Neuronal stem cell (in vitro differentiated cells): ENCODE results near the gene OSBPL1A.

Source experiments
- DNase-seq: peaks from one replicate; pipeline ENCODE4 v3.0.0-alpha.2; 2013; ENCODE audit warnings: low spot score
- H2AFZ ChIP-seq: one replicate; pipeline ENCODE4 v1.6.1; 2013; ENCODE audit warnings: mild to moderate bottlenecking, low read length, inconsistent platforms
- H2AK5ac ChIP-seq: 2 replicates; pipeline ENCODE4 v1.6.1; 2013; ENCODE audit warnings: low read depth, mild to moderate bottlenecking, inconsistent platforms, low read length, moderate library complexity, mixed read lengths
- H2BK120ac ChIP-seq: 2 replicates; pipeline ENCODE4 v1.6.1; 2013; ENCODE audit warnings: low read depth, mild to moderate bottlenecking, inconsistent platforms, low read length, moderate library complexity, mixed read lengths
- H2BK12ac ChIP-seq: one replicate; pipeline ENCODE4 v1.6.1; 2013; ENCODE audit warnings: low read length, inconsistent platforms
- H2BK15ac ChIP-seq: 2 replicates; pipeline ENCODE4 v1.6.1; 2013; ENCODE audit warnings: mild to moderate bottlenecking, low read length, inconsistent platforms, mixed read lengths
- H2BK5ac ChIP-seq: one replicate; pipeline ENCODE4 v1.6.1; 2013; ENCODE audit warnings: inconsistent platforms, mild to moderate bottlenecking, low read length, moderate library complexity
- H3K14ac ChIP-seq: one replicate; pipeline ENCODE4 v1.6.1; 2013; ENCODE audit warnings: low read length, inconsistent platforms
- H3K18ac ChIP-seq: 2 replicates; pipeline ENCODE4 v1.6.1; 2013; ENCODE audit warnings: low read length, inconsistent platforms
- H3K23ac ChIP-seq: 2 replicates; pipeline ENCODE4 v1.6.1; 2013; ENCODE audit warnings: low read depth, mild to moderate bottlenecking, mixed read lengths, low read length, inconsistent platforms; ENCODE audit not compliant: poor library complexity
- H3K27ac ChIP-seq: replicated peaks from 3 replicates; pipeline ENCODE4 v1.5.1; 2013; ENCODE audit warnings: low read length, inconsistent platforms
- H3K27me3 ChIP-seq, 3 experiments: 2 replicates each; pipeline ENCODE4 v1.6.1; 2013; ENCODE audit warnings: low read length in 3 of 3, mild to moderate bottlenecking in 2 of 3, inconsistent platforms in 1 of 3, low read depth in 1 of 3, mixed read lengths in 1 of 3, moderate library complexity in 1 of 3; ENCODE audit not compliant: control insufficient read depth in 3 of 3, insufficient read depth in 3 of 3
- H3K36me3 ChIP-seq, 2 donors: replicated peaks in 1 of 2; 2 replicates each; pipeline ENCODE4 v1.6.1; 2013; ENCODE audit warnings: low read length in 2 of 2; ENCODE audit not compliant: control insufficient read depth in 2 of 2, insufficient read depth in 2 of 2
- H3K4ac ChIP-seq: 2 replicates; pipeline ENCODE4 v1.6.1; 2013; ENCODE audit warnings: inconsistent platforms, mild to moderate bottlenecking, low read length, moderate library complexity
- H3K4me1 ChIP-seq, 2 donors: 1 replicate in 1 of 2; 2 replicates in 1 of 2; pipeline ENCODE4 v1.6.1; 2013; ENCODE audit warnings: low read length in 2 of 2, low read depth in 1 of 2; ENCODE audit not compliant: control insufficient read depth in 2 of 2, insufficient read depth in 1 of 2
- H3K4me2 ChIP-seq: one replicate; pipeline ENCODE4 v1.6.1; 2013; ENCODE audit warnings: mild to moderate bottlenecking, low read length, inconsistent platforms; ENCODE audit not compliant: insufficient read depth, poor library complexity, severe bottlenecking
- H3K4me3 ChIP-seq, 2 donors: 2 replicates each; pipeline ENCODE4 v1.5.1; 2013; ENCODE audit warnings: low read length in 2 of 2, mild to moderate bottlenecking in 2 of 2, inconsistent platforms in 1 of 2, moderate library complexity in 1 of 2
- H3K79me1 ChIP-seq: one replicate; pipeline ENCODE4 v1.6.1; 2013; ENCODE audit warnings: low read depth, mild to moderate bottlenecking, inconsistent platforms, low read length, moderate library complexity
- H3K9ac ChIP-seq: one replicate; pipeline ENCODE4 v1.6.1; 2013; ENCODE audit warnings: mild to moderate bottlenecking, low read depth, low read length, inconsistent platforms; ENCODE audit not compliant: poor library complexity
- H3K9me3 ChIP-seq, 2 donors: replicated peaks in 1 of 2; 2 replicates each; pipeline versions ENCODE3 to v1.6.1; 2013; ENCODE audit warnings: low read length in 2 of 2, mild to moderate bottlenecking in 2 of 2, inconsistent platforms in 1 of 2, low read depth in 1 of 2, mixed read lengths in 1 of 2, moderate library complexity in 1 of 2; ENCODE audit not compliant: control insufficient read depth in 2 of 2, insufficient read depth in 1 of 2
- H4K8ac ChIP-seq: one replicate; pipeline ENCODE4 v1.6.1; 2013; ENCODE audit warnings: low read depth, mild to moderate bottlenecking, inconsistent platforms, low read length, moderate library complexity
- H4K91ac ChIP-seq: one replicate; pipeline ENCODE4 v1.6.1; 2013; ENCODE audit warnings: low read length, low read depth, mild to moderate bottlenecking, inconsistent platforms; ENCODE audit not compliant: poor library complexity
- WGBS, 2 donors: extraction: QIAGEN DNeasy Blood & Tissue Kit; methylation state at CpG; one replicate each; pipeline ENCODE4 v1.1.7; 2013; ENCODE audit warnings: missing lambda C conversion rate in 2 of 2, mixed read lengths in 1 of 2; ENCODE audit not compliant: insufficient read length in 2 of 2, insufficient replicate concordance in 1 of 2; ENCODE audit errors: extremely low coverage in 2 of 2; 5-methylcytosine and 5-hydroxymethylcytosine counted together

Gene OSBPL1A

GRCh38 chr18:24209558-24209957 is 188.1 kb downstream of the OSBPL1A start:
- Histone ChIP-seq H3K4me3 (no peak overlapping the region), H2BK12ac (no peak overlapping the region), H3K23ac (no peak overlapping the region), H3K4me1 (peaks cover 0 to 8% of the 10 kb centered on the region in 2 donors), H2BK15ac (no peak overlapping the region), H4K91ac (no peak overlapping the region), H3K14ac (no peak overlapping the region), H3K9ac (no peak overlapping the region), H3K27ac (no peak overlapping the region), H3K79me1 (no peaks in the 10 kb centered on the region), H3K27me3 (no peaks in the 10 kb centered on the region), H3K4me2 (no peak overlapping the region), H3K4ac (no peak overlapping the region), H2AK5ac (no peak overlapping the region), H4K8ac (no peak overlapping the region), H3K9me3 (no peaks in the 10 kb centered on the region), H3K18ac (no peak overlapping the region), H3K36me3 (peaks cover 0 to 7% of the 10 kb centered on the region in 2 donors), H2BK5ac (no peak overlapping the region), H2AFZ (no peak overlapping the region), H2BK120ac (no peak overlapping the region)
- no peak for DNase-seq
- WGBS, 2 donors, result no CpG with 5 or more reads among the region's 6 CpGs

GRCh38 chr18:24208270-24209035 is 189.2 kb downstream of the OSBPL1A start:
- no peak overlapping the region for H2BK120ac ChIP-seq
- no peak overlapping the region for H2AK5ac ChIP-seq
- no peaks in the 10 kb centered on the region for H3K79me1 ChIP-seq
- H3K14ac ChIP-seq, result no peak overlapping the region
- no peak overlapping the region for H3K23ac ChIP-seq
- H3K27ac ChIP-seq, result no peak overlapping the region
- H2BK12ac ChIP-seq, result no peak overlapping the region
- no peaks in the 10 kb centered on the region for H3K27me3 ChIP-seq
- H3K18ac ChIP-seq, result no peak overlapping the region
- peaks cover 0 to 2% of the 10 kb centered on the region in 2 donors for H3K4me1 ChIP-seq
- H2BK15ac ChIP-seq, result no peak overlapping the region
- WGBS, 2 donors, result no CpG with 5 or more reads among the region's 2 CpGs
- H3K4ac ChIP-seq, result no peak overlapping the region
- no peak for DNase-seq
- no peak overlapping the region for H3K4me3 ChIP-seq
- H3K36me3 ChIP-seq, result no peaks in the 10 kb centered on the region
- H4K8ac ChIP-seq, result no peak overlapping the region
- no peak overlapping the region for H2AFZ ChIP-seq
- H3K9ac ChIP-seq, result no peak overlapping the region
- H2BK5ac ChIP-seq, result no peak overlapping the region
- no peak overlapping the region for H4K91ac ChIP-seq
- H3K9me3 ChIP-seq, result no peaks in the 10 kb centered on the region
- no peak overlapping the region for H3K4me2 ChIP-seq

GRCh38 chr18:24204904-24205303 is 192.7 kb downstream of the OSBPL1A start:
- Histone ChIP-seq H3K27me3 (no peaks in the 10 kb centered on the region), H3K27ac (no peak overlapping the region), H2BK15ac (no peak overlapping the region), H3K36me3 (no peaks in the 10 kb centered on the region), H3K18ac (no peak overlapping the region), H2BK120ac (no peak overlapping the region), H3K79me1 (no peaks in the 10 kb centered on the region), H2BK12ac (no peak overlapping the region), H4K8ac (no peak overlapping the region), H3K4ac (no peak overlapping the region), H3K9ac (no peak overlapping the region), H4K91ac (no peak overlapping the region), H3K9me3 (no peaks in the 10 kb centered on the region), H3K4me3 (no peak overlapping the region), H2AFZ (no peak overlapping the region), H2BK5ac (no peak overlapping the region), H2AK5ac (no peak overlapping the region), H3K23ac (no peak overlapping the region), H3K14ac (no peak overlapping the region), H3K4me1 (peaks cover 2 to 9% of the 10 kb centered on the region in 2 donors), H3K4me2 (no peak overlapping the region)
- DNase-seq, result no peak
- WGBS, 2 donors, result no CpG with 5 or more reads among the region's 3 CpGs

- no peak overlapping the region for H2AK5ac ChIP-seq
- no CpG with 5 or more reads among the region's 8 CpGs for WGBS, 2 donors
- no peak overlapping the region for H2BK12ac ChIP-seq
Observed at GRCh38 chr18:24201699-24202687, 195.6 kb downstream of the OSBPL1A start.

More at GRCh38 chr18:24201699-24202687, 195.6 kb downstream of the OSBPL1A start:
- Histone ChIP-seq H4K8ac (no peak overlapping the region), H3K27me3 (no peaks in the 10 kb centered on the region), H3K4me2 (no peak overlapping the region), H3K79me1 (no peaks in the 10 kb centered on the region), H2BK5ac (no peak overlapping the region), H3K4me1 (peaks cover 0 to 9% of the 10 kb centered on the region in 2 donors), H3K9ac (no peak overlapping the region), H3K18ac (no peak overlapping the region), H3K4ac (no peak overlapping the region), H3K27ac (no peak overlapping the region), H3K4me3 (no peak overlapping the region), H2BK15ac (no peak overlapping the region), H3K36me3 (peaks cover 0 to 5% of the 10 kb centered on the region in 2 donors), H3K23ac (no peak overlapping the region), H2BK120ac (no peak overlapping the region), H4K91ac (no peak overlapping the region), H3K9me3 (no peaks in the 10 kb centered on the region), H3K14ac (no peak overlapping the region), H2AFZ (no peak overlapping the region)
- no peak for DNase-seq
